ENCODE data around the gene TACC3. TPM values are rescaled to one million over a fixed set of nuclear protein-coding genes. Genes with fewer than 3 reads are reported as not detected.
A peak's percentile ranks its signal among the peaks of the same experiment; 100 is the strongest.

Gene TACC3
- total and polyA plus RNA-seq, 4 donors: 8.4 to 42.3 (median 21.8) TPM

DNA sequence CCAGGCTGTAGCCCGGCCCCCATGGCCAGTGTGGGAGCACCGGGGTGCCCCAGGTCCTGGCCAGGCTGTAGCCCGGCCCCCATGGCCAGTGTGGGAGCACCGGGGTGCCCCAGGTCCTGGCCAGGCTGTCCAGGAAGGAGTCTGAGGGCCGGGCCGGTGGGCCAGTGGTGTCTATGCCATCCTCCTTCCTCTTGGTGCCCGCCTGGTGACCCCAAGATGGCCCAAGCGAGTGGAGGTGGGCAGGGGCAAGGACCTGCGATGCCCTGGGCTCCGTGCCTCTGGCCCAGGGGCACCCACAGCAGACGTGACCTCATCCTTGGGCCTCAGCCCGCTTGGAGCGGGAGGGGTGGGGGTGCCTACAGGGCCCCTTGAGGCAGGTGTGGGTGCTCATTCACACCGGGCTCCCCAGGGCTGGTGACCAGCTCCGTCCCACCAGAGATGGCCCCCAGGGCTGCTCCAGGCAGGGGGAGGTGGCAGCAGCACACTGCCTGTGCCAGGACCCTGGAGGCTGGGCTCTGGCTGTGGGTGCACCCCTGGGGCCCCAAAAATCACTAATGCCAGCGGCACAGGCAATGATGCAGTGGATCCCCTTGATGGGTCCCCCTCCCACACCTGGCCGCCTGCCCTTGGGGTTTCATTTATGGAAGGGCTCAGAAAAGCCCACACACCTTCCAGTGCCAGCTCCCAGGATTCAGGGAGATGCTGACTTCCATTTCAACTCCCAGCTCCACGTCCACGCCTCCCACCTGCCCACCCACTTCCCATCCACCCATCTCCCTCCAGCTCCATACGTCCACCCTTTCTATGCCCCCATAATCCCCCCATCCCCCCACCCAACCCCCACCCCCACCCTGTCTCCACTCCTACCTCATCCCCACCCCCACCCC is 35.8 kb downstream of the TACC3 start:
- H3K36me3 ChIP-seq (ENCODE audit: control insufficient read depth, insufficient read depth, low read length): peaks cover 12% of the 10 kb centered on the region
- peaks cover 49% of the 10 kb centered on the region for H3K4me1 ChIP-seq (ENCODE audit: control insufficient read depth, insufficient read depth, low read length)
- H3K27me3 ChIP-seq (ENCODE audit: control insufficient read depth, insufficient read depth, low read length): no peaks in the 10 kb centered on the region
- no peak for DNase-seq (ENCODE audit: low read depth in 4 of 6, low spot score in 6 of 6)
- H3K4me3 ChIP-seq (ENCODE audit: low read depth, low read length): no peak overlapping the region
- no peaks in the 10 kb centered on the region for H3K9me3 ChIP-seq (ENCODE audit: control insufficient read depth, insufficient read depth, low read length)
- H3K27ac ChIP-seq (ENCODE audit: low read depth, low read length): no peak overlapping the region
- 87% methylated on average over 17 of the region's 20 CpGs for WGBS (ENCODE audit: insufficient coverage)

GRCh38 chr4:1757836-1758235 is 36.5 kb downstream of the TACC3 start:
- Histone ChIP-seq H3K4me3 (ENCODE audit: low read depth, low read length) (no peak overlapping the region), H3K4me1 (ENCODE audit: control insufficient read depth, insufficient read depth, low read length) (peaks cover 49% of the 10 kb centered on the region), H3K27ac (ENCODE audit: low read depth, low read length) (no peak overlapping the region), H3K27me3 (ENCODE audit: control insufficient read depth, insufficient read depth, low read length) (peaks cover 2% of the 10 kb centered on the region), H3K36me3 (ENCODE audit: control insufficient read depth, insufficient read depth, low read length) (peaks cover 10% of the 10 kb centered on the region), H3K9me3 (ENCODE audit: control insufficient read depth, insufficient read depth, low read length) (no peaks in the 10 kb centered on the region)
- WGBS (ENCODE audit: insufficient coverage): 74% methylated on average over 15 of the region's 17 CpGs
- no peak for DNase-seq (ENCODE audit: low read depth in 4 of 6, low spot score in 6 of 6)

DNA sequence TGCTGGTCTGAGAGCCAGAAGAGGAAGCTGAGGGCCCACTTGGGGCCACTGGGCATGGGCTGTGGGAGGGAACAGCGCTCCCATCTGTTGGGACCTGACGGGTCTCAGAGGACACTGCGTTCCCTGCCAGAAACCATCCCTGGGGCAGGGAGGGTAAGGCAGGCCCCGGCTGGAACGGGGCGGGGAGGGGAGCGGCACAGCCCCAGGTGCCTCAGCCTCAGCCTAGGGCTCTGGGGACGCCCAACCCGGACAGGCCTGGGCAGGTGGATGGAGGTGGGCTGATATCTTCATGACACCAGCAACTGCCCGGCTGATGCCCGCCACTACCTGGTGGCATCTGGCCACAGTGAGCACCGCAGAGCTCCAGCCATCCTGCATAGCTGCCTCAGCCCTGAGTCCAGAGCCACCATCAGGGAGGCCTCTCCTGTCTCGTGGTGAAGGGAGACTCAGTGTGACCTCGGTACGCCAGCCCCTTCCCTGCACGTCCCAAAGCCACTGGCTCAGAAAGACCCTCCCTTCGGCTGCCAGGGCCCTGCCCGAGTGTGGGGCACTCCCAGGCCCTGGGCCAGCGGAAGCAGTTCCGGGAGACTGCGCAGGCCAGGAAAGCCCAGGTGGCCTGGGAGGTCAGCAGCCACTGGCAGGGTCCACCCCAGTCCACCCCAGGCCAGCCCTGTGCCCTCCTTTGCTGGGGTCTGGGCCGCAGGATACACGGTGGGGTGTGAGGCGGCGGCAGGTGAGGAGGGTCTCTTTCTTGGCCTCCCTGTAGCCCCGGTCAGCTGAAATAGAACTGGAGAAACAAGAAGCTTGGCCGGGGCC is 37.2 kb downstream of the TACC3 start:
- peaks cover 2% of the 10 kb centered on the region for H3K27me3 ChIP-seq (ENCODE audit: control insufficient read depth, insufficient read depth, low read length)
- no peaks in the 10 kb centered on the region for H3K9me3 ChIP-seq (ENCODE audit: control insufficient read depth, insufficient read depth, low read length)
- peaks cover 53% of the 10 kb centered on the region for H3K4me1 ChIP-seq (ENCODE audit: control insufficient read depth, insufficient read depth, low read length)
- WGBS (ENCODE audit: insufficient coverage): 88% methylated on average over 27 of the region's 27 CpGs
- peaks cover 10% of the 10 kb centered on the region for H3K36me3 ChIP-seq (ENCODE audit: control insufficient read depth, insufficient read depth, low read length)
- no peak overlapping the region for H3K4me3 ChIP-seq (ENCODE audit: low read depth, low read length)
- no peak for DNase-seq (ENCODE audit: low read depth in 4 of 6, low spot score in 6 of 6)
- H3K27ac ChIP-seq (ENCODE audit: low read depth, low read length): no peak overlapping the region

DNA sequence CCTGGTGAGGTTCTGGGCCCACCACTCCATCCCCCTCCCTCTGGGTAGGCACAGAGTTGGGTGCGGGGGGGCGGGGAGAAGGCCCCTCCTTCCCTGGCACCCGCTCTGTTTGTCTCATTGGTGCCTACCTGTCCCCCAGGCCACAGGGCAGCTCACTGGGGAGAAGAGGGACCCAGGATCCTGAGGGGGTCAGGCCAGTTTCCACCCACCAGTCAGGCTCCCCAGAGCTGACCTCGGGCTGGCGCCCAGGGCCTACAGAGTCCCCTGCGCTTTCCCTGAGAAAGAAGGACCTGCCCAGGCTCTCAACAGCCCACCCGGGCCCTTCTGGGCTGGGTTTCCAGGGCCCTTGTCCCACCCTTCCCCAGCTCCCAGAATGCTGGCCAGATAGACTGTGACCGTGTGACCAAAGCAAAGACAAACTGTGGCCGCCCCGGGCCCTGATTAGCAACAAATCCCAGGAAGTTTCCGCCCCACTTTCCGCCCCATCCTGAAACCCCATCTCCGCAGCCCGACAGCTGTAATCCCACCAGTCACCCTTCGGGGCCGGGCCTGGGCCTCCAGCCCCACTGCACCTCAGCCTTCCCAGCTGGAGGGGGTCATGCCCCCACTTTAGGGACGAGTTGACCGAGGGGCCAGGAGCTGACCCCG is 38.0 kb downstream of the TACC3 start:
- no peak for DNase-seq (ENCODE audit: low read depth in 4 of 6, low spot score in 6 of 6)
- Histone ChIP-seq H3K27ac (ENCODE audit: low read depth, low read length) (no peak overlapping the region), H3K36me3 (ENCODE audit: control insufficient read depth, insufficient read depth, low read length) (peaks cover 10% of the 10 kb centered on the region), H3K27me3 (ENCODE audit: control insufficient read depth, insufficient read depth, low read length) (peaks cover 6% of the 10 kb centered on the region), H3K9me3 (ENCODE audit: control insufficient read depth, insufficient read depth, low read length) (no peaks in the 10 kb centered on the region), H3K4me3 (ENCODE audit: low read depth, low read length) (no peak overlapping the region), H3K4me1 (ENCODE audit: control insufficient read depth, insufficient read depth, low read length) (peaks cover 55% of the 10 kb centered on the region)
- 74% methylated on average over 15 of the region's 19 CpGs for WGBS (ENCODE audit: insufficient coverage)

DNA sequence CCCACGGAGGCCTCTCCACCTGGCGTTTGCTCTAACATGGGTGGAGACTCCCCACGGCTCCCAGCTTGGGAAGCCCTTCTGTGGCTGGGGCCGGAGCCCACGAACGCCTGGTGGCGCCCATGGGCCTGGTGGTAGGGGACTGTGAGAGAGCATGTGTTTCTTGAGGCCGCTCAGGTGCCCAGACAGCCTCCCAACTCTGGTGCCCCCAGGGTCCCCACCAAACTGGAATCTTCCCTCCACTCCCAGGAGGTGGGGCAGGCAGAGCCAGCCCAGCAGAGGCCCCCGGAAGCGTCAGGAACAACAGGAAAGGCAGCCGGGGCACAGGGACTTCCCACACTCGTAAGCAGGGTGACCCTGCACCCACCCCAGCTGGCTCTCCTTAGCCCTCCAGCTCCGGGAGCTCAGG is 38.5 kb downstream of the TACC3 start:
- Histone ChIP-seq H3K4me1 (ENCODE audit: control insufficient read depth, insufficient read depth, low read length) (peaks cover 61% of the 10 kb centered on the region), H3K9me3 (ENCODE audit: control insufficient read depth, insufficient read depth, low read length) (no peaks in the 10 kb centered on the region), H3K36me3 (ENCODE audit: control insufficient read depth, insufficient read depth, low read length) (peaks cover 10% of the 10 kb centered on the region), H3K4me3 (ENCODE audit: low read depth, low read length) (no peak overlapping the region), H3K27ac (ENCODE audit: low read depth, low read length) (peak overlapping the region; percentile 50), H3K27me3 (ENCODE audit: control insufficient read depth, insufficient read depth, low read length) (peaks cover 8% of the 10 kb centered on the region)
- no peak for DNase-seq (ENCODE audit: low read depth in 4 of 6, low spot score in 6 of 6)
- WGBS (ENCODE audit: insufficient coverage): 32% methylated on average over 6 of the region's 13 CpGs

- Histone ChIP-seq H3K36me3 (ENCODE audit: control insufficient read depth, insufficient read depth, low read length) (peaks cover 10% of the 10 kb centered on the region), H3K4me3 (ENCODE audit: low read depth, low read length) (no peak overlapping the region), H3K4me1 (ENCODE audit: control insufficient read depth, insufficient read depth, low read length) (peaks cover 68% of the 10 kb centered on the region), H3K9me3 (ENCODE audit: control insufficient read depth, insufficient read depth, low read length) (no peaks in the 10 kb centered on the region), H3K27ac (ENCODE audit: low read depth, low read length) (peak overlapping the region; percentile 50), H3K27me3 (ENCODE audit: control insufficient read depth, insufficient read depth, low read length) (peaks cover 11% of the 10 kb centered on the region)
- peak in 2 of 6 donors; percentile 56 to 82 for DNase-seq (ENCODE audit: low read depth in 4 of 6, low spot score in 6 of 6)
- 11% methylated on average over 20 of the region's 25 CpGs for WGBS (ENCODE audit: insufficient coverage)
These were observed 39.3 kb downstream of the TACC3 start for GRCh38 chr4:1760521-1761071.

DNA sequence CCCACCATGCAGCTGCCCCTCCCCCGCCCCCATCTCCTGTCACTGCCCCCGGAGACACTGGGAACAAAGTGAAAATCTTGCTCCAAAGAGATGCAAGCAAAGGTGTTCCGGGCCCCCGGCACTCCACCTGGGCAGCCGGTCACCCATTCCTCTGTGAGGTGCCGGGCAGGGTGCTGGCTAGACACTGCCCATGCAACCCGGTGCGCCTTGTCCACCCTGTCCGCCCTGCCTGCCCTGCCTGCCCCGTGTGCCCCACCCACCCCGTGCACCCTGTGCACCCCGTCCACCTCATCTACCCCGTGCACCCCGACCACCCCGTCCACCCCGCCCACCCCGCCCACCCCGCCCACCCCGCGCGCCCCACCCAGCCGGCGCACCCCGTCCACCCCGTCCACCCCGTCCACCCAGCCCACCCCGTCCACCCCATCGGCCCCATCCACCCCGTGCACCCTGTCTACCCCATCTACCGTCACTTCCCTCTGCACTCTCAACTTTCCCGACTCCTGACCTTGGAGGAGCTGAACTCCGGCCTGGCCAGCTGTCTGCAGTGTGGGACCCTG is 39.9 kb downstream of the TACC3 start:
- H3K27me3 ChIP-seq (ENCODE audit: control insufficient read depth, insufficient read depth, low read length): peaks cover 16% of the 10 kb centered on the region
- H3K4me3 ChIP-seq (ENCODE audit: low read depth, low read length): no peak overlapping the region
- 65% methylated on average over 11 of the region's 32 CpGs for WGBS (ENCODE audit: insufficient coverage)
- no peaks in the 10 kb centered on the region for H3K9me3 ChIP-seq (ENCODE audit: control insufficient read depth, insufficient read depth, low read length)
- no peak for DNase-seq (ENCODE audit: low read depth in 4 of 6, low spot score in 6 of 6)
- no peak overlapping the region for H3K27ac ChIP-seq (ENCODE audit: low read depth, low read length)
- H3K4me1 ChIP-seq (ENCODE audit: control insufficient read depth, insufficient read depth, low read length): peaks cover 75% of the 10 kb centered on the region
- peaks cover 14% of the 10 kb centered on the region for H3K36me3 ChIP-seq (ENCODE audit: control insufficient read depth, insufficient read depth, low read length)

- H3K4me1 ChIP-seq (ENCODE audit: control insufficient read depth, insufficient read depth, low read length): peaks cover 84% of the 10 kb centered on the region
- 69% methylated on average over 19 of the region's 20 CpGs for WGBS (ENCODE audit: insufficient coverage)
- no peak overlapping the region for H3K4me3 ChIP-seq (ENCODE audit: low read depth, low read length)
- no peak for DNase-seq (ENCODE audit: low read depth in 4 of 6, low spot score in 6 of 6)
- H3K36me3 ChIP-seq (ENCODE audit: control insufficient read depth, insufficient read depth, low read length): peaks cover 14% of the 10 kb centered on the region
- no peaks in the 10 kb centered on the region for H3K9me3 ChIP-seq (ENCODE audit: control insufficient read depth, insufficient read depth, low read length)
- H3K27me3 ChIP-seq (ENCODE audit: control insufficient read depth, insufficient read depth, low read length): peaks cover 23% of the 10 kb centered on the region
- no peak overlapping the region for H3K27ac ChIP-seq (ENCODE audit: low read depth, low read length)
These were observed 41.1 kb downstream of the TACC3 start for GRCh38 chr4:1762264-1763010.

Data from spinal cord (tissue), 10 donors.